Psoas muscle (tissue), 8 donors: ENCODE measurements around the gene ATP6V1G1. TPM values are rescaled to one million over a fixed set of nuclear protein-coding genes. Genes with fewer than 3 reads are reported as not detected.

ENCODE experiments used
- ATAC-seq, 4 donors: fragments of 200-7000 bp; cut with Tn5 transposase; one replicate each; pipeline ENCODE4 v1.9.1; 2020; ENCODE audit warnings: moderate library complexity in 3 of 4, mild to moderate bottlenecking in 2 of 4
- DNase-seq, 2 donors: peaks; one replicate each; pipeline ENCODE4 v3.0.0-alpha.2; 2020
- H3K27ac ChIP-seq: fragments of 200-600 bp; one replicate; pipeline ENCODE4 v1.8.0; 2022
- H3K27me3 ChIP-seq, 3 donors: fragments of 200-600 bp in 1 of 3; one replicate each; pipeline versions ENCODE4 v1.6.1 to v1.8.0; 2013 to 2022; ENCODE audit warnings: low read length in 2 of 3, mild to moderate bottlenecking in 2 of 3, moderate library complexity in 1 of 3; ENCODE audit not compliant: insufficient read depth in 3 of 3
- H3K36me3 ChIP-seq, 2 donors: fragments of 200-600 bp in 1 of 2; one replicate each; pipeline versions ENCODE4 v1.6.1 to v1.8.0; 2013 to 2022; ENCODE audit warnings: low read depth in 1 of 2, mild to moderate bottlenecking in 1 of 2, moderate library complexity in 1 of 2; ENCODE audit not compliant: insufficient read depth in 1 of 2
- H3K4me1 ChIP-seq: fragments of 200-600 bp; one replicate; pipeline ENCODE4 v1.8.0; 2022
- H3K4me3 ChIP-seq: fragments of 200-600 bp; one replicate; pipeline ENCODE4 v1.8.0; 2022; ENCODE audit warnings: mild to moderate bottlenecking
- H3K9me3 ChIP-seq: fragments of 200-600 bp; one replicate; pipeline ENCODE4 v1.8.0; 2022
- CTCF ChIP-seq: fragments of 200-600 bp; IDR thresholded peaks from one replicate; pipeline ENCODE4 v1.8.0; 2022; ENCODE audit warnings: antibody characterized with exemption
- WGBS, 3 donors: extraction: QIAGEN DNeasy Blood & Tissue Kit; methylation state at CpG; one replicate each; pipeline versions ENCODE4 v1.1.6 to v1.1.7; 2013; 5-methylcytosine and 5-hydroxymethylcytosine counted together
- intact Hi-C, 2 donors: fragments of 100-400 bp; cut with DNase I; formaldehyde crosslinking; loops; one replicate each; pipeline versions ENCODE4 v1.11.0 to v1.14.2; 2022
- long read RNA-seq, 2 donors: library from polyadenylated mRNA; unstranded; transcript quantifications; one replicate each; pipeline ENCODE4 v2.0.0, GENCODE V29; 2021
- polyA plus RNA-seq, 3 donors: library from polyadenylated mRNA; stranded (reverse); fragments of 200-250 nt; gene quantifications; one replicate each; pipeline ENCODE4 v1.2.3, GENCODE V29; 2013
- total RNA-seq, 4 donors: library from RNA; stranded (reverse); fragmentation: NEBNext Ultra II Directional in 2 of 4; extraction: Animal tissue kit (Norgen Biotek cat#: 25700) in 2 of 4; gene quantifications; one replicate each; pipeline versions ENCODE4 v1.2.1 to v1.2.4, GENCODE V29; 2021 to 2023
- donor health status: healthy with polysubstance abuse.
- donor health status: DM: no; HTN: no; CAD: no; lungs with moderate emphysema.
- donor health status: Bipolar disorder and iron deficiency.
- donor health status: healthy.
- donor health status: DM: yes; HTN: yes; CAD: no.
- donor health status: DM: no; HTN: no; CAD: no.
- donor health status: DM: no; HTN: no; CAD: no.
- donor health status: DM: yes; HTN: yes; CAD: no.

Gene ATP6V1G1, protein sequence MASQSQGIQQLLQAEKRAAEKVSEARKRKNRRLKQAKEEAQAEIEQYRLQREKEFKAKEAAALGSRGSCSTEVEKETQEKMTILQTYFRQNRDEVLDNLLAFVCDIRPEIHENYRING
- total RNA-seq = 10 to 100 TPM; 60.9 to 98.8 (median 81.8) TPM
- 100 to 1,000 TPM; 101 to 132 (median 102) TPM for polyA plus RNA-seq
- long read RNA-seq, donor 1, transcript ATP6V1G1-201 (3 exons, 1,080 nt) = major isoform, 24 of 25 reads
- long read RNA-seq, donor 1, partial matches to known transcripts = 0 of 25 reads
- long read RNA-seq, donor 1, other reads (novel, unspliced or antisense) = 1 of 25 reads
- long read RNA-seq, donor 2, transcript ATP6V1G1-201 (3 exons, 1,080 nt) = major isoform, 169 of 170 reads
- long read RNA-seq, donor 2, partial matches to known transcripts = 1 of 170 reads
- long read RNA-seq, donor 2, other reads (novel, unspliced or antisense) = 0 of 170 reads

DNA sequence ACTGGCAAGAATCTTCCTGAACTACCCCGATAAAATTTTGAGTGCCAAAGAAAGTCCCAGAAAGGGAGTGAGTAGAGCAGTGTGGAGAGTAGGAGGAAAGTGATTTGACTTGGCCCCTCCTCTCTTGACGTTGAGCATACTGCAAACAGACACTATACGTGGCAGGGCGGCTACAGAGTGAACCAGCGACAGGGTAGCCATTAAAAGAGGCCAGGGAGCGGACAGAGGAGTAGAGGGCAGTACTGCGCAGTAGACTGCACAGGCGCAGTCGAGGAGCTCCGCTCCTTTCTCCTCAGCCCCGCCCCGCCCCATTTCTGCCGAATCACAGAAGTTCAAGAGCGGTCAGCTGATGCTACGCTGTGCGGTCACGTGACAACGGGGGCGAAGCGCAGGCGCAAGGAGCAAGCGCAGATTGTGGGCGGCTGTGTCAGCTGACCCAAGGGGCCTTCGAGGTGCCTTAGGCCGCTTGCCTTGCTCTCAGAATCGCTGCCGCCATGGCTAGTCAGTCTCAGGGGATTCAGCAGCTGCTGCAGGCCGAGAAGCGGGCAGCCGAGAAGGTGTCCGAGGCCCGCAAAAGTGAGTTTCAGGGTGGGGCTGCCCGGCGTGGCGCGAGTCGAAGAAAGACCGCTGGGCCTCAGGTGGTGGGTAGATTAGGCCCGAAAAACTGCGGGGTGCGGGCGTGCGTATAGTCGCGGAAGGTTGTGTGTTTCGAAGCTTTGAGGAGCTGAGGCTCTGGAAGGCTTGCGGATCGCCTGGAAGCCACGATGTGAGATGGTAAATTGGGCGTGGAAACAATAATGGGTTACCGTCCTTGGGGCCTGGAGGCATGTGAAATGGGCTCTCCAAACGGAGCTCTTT is at the start of gene ATP6V1G1:
ATP6V1G1 (plus strand) TSS at position 425 of the 858 bp plus-strand sequence; CDS start at position 495, 70 bp downstream.
- 0 to 1% (median 1%) methylated on average over 52 of the region's 52 CpGs for WGBS, 3 donors
- peaks cover 34% of the 10 kb centered on the region for H3K4me1 ChIP-seq
- peak within 1 kb of the TSS; percentile 91 for H3K4me3 ChIP-seq
- H3K27me3 ChIP-seq = no peaks in the 10 kb centered on the region
- no peaks in the 10 kb centered on the region for H3K9me3 ChIP-seq
- intact Hi-C loops = loop anchor here in 1 of 2 donors (10.0 kb wide), 1 partner anchor 183 kb away; no protein-coding TSS in a partner anchor
- DNase-seq (peak; percentile 100), ATAC-seq (peak; percentile 92 to 98 (median 96))
- peaks cover 0 to 3% of the 10 kb centered on the region in 2 donors for H3K36me3 ChIP-seq
- peak within 1 kb of the TSS; percentile 90 for H3K27ac ChIP-seq
- TF ChIP-seq CTCF = no peak

DNA sequence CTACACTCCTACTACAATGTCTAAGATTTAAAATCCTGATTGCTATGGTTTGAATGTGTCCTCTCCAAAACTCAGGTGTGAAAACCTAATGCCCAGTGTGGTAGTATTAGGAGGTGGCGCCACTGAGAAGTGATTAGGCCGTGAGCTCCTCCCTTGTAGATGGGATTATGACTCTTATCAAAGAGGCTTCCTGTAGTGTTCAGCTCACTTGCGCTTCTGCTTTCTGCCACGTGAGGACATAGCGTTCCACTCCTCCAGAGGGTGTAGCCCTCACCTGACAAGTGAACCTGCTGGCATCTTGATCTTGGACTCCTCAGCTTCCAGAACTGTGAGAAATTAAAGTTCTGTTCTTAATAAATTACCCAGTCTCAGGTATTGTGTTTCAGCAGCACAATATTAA is 49.3 kb upstream of the ATP6V1G1 start:
- DNase-seq (no peak), ATAC-seq (no peak)
- Histone ChIP-seq H3K36me3 (no peaks in the 10 kb centered on the region), H3K4me3 (no peak overlapping the region), H3K4me1 (no peaks in the 10 kb centered on the region), H3K27me3 (no peaks in the 10 kb centered on the region), H3K9me3 (peaks cover 4% of the 10 kb centered on the region), H3K27ac (no peak overlapping the region)
- 30 to 34% (median 32%) methylated on average over 5 of the region's 5 CpGs for WGBS, 3 donors
- intact Hi-C loops = no loop called here
- no peak for TF ChIP-seq CTCF

DNA sequence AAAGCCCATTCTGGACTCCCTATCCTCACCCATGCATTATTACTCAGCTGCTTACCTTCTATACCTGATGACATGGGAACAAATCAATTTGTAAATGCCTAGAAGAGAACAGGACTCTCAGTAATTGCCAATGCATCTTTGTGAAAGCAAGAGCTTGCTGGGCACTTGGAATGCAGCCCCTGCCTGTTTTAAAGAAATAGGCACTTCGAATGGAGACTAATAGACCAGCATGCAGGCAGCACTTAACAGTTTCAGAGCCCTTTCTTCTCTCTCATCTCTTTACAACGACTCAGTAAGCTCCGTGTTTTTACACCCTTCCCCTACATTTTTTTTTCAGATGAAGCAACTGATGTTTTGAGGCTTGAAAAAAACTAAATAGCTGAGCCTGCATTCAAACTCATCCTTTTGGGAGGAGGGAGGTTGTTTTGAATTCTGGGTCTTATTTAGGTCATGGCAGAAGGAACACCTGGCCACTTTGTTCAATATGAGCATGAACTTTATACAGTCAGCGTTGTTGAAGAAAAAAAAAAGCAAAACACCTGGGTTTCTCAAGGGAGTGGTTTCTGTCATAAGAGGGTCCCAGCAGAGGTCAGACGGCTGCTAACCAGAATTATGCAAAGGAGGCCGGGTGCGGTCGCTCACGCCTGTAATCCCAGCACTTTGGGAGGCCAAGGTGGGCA is 47.7 kb upstream of the ATP6V1G1 start:
- H3K4me1 ChIP-seq = no peaks in the 10 kb centered on the region
- ATAC-seq (no peak), DNase-seq (no peak)
- no peaks in the 10 kb centered on the region for H3K36me3 ChIP-seq
- H3K27me3 ChIP-seq = no peaks in the 10 kb centered on the region
- H3K27ac ChIP-seq = no peak overlapping the region
- H3K4me3 ChIP-seq = no peak overlapping the region
- H3K9me3 ChIP-seq = no peaks in the 10 kb centered on the region
- intact Hi-C loops = no loop called here
- WGBS, 3 donors = 60 to 63% (median 61%) methylated on average over 9 of the region's 9 CpGs
- no peak for TF ChIP-seq CTCF

DNA sequence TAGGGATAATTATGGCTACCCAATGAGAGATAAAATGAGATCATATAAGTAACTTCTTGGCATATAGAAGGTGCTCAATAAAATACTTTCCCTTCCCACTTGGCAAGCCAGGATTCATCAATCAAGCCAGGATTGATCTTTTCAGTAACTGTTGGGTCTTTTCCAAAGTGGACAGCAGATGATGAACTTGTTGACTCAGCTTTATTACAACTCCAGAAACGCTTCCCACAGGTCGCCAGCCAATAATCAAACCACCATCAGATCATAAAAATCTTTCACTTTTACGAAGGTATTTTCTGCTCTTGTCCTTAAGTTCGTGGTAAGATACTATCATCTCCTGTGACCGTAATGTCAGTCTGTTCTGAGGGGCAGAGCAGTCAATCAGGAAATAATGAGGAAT is 42.5 kb upstream of the ATP6V1G1 start:
- DNase-seq (no peak), ATAC-seq (no peak)
- intact Hi-C loops = no loop called here
- TF ChIP-seq CTCF = no peak
- no peaks in the 10 kb centered on the region for H3K36me3 ChIP-seq
- H3K27me3 ChIP-seq = peaks cover 0 to 19% (median 4%) of the 10 kb centered on the region in 3 donors
- no peak overlapping the region for H3K4me3 ChIP-seq
- WGBS, 3 donors = 64 to 74% (median 68%) methylated on average over 5 of the region's 5 CpGs
- no peaks in the 10 kb centered on the region for H3K9me3 ChIP-seq
- no peak overlapping the region for H3K27ac ChIP-seq
- no peaks in the 10 kb centered on the region for H3K4me1 ChIP-seq
